HEK293T (cell line): ENCODE data around the gene FAM20A.

ENCODE experiments used
- ARNT ChIP-seq: fragments of 450-650 bp; IDR thresholded peaks from 2 replicates; pipeline ENCODE4 v1.6.1; 2017; ENCODE audit warnings: mild to moderate bottlenecking
- BHLHE40 ChIP-seq: fragments of 450-650 bp; IDR thresholded peaks from 2 replicates; pipeline ENCODE4 v1.6.1; 2016; ENCODE audit warnings: mild to moderate bottlenecking, moderate library complexity, borderline replicate concordance
- CTBP1 ChIP-seq: fragments of 450-650 bp; IDR thresholded peaks from 2 replicates; pipeline ENCODE4 v1.6.1; 2016; ENCODE audit warnings: borderline replicate concordance
- ELF4 ChIP-seq: fragments of 450-650 bp; IDR thresholded peaks from 2 replicates; pipeline ENCODE4 v1.6.1; 2017; ENCODE audit warnings: antibody characterized with exemption
- FOXA1 ChIP-seq: fragments of 450-650 bp; IDR thresholded peaks from 2 replicates; pipeline ENCODE4 v1.6.1; 2016; ENCODE audit warnings: mild to moderate bottlenecking
- FOXM1 ChIP-seq: fragments of 450-650 bp; IDR thresholded peaks from 2 replicates; pipeline ENCODE4 v1.6.1; 2017; ENCODE audit warnings: mild to moderate bottlenecking, borderline replicate concordance
- L3MBTL2 ChIP-seq: fragments of 450-650 bp; conservative IDR thresholded peaks from 2 replicates; pipeline ENCODE4 v1.6.1; 2016; ENCODE audit warnings: mild to moderate bottlenecking
- NFRKB ChIP-seq: fragments of 450-650 bp; IDR thresholded peaks from 2 replicates; pipeline ENCODE4 v1.6.1; 2016; ENCODE audit warnings: mild to moderate bottlenecking, moderate library complexity
- PKNOX1 ChIP-seq: fragments of 450-650 bp; IDR thresholded peaks from 2 replicates; pipeline ENCODE4 v1.6.1; 2016
- SP1 ChIP-seq: fragments of 450-650 bp; IDR thresholded peaks from 2 replicates; pipeline ENCODE4 v1.6.1; 2017
- SUZ12 ChIP-seq: fragments of 450-650 bp; IDR thresholded peaks from 2 replicates; pipeline ENCODE4 v1.6.1; 2016; ENCODE audit warnings: mild to moderate bottlenecking
- TARDBP ChIP-seq: fragments of 450-650 bp; IDR thresholded peaks from 2 replicates; pipeline ENCODE4 v1.6.1; 2016
- ZNF384 ChIP-seq: fragments of 450-650 bp; IDR thresholded peaks from 2 replicates; pipeline ENCODE4 v1.6.1; 2016

- TF ChIP-seq NFRKB: no peak
- TF ChIP-seq CTBP1: no peak
- TF ChIP-seq SUZ12: no peak
- TF ChIP-seq FOXA1: no peak
- TF ChIP-seq FOXM1: no peak
- TF ChIP-seq PKNOX1: no peak
- no peak for TF ChIP-seq L3MBTL2
- TF ChIP-seq SP1: no peak
- TF ChIP-seq BHLHE40: no peak
- no peak for TF ChIP-seq TARDBP
- TF ChIP-seq ZNF384: no peak
- TF ChIP-seq ELF4: no peak
- TF ChIP-seq ARNT: no peak
Observed at GRCh38 chr17:68562736-68563135, 38.4 kb downstream of the FAM20A start.
